ENCODE data around the gene SCO1.
A peak's percentile ranks its signal among the peaks of the same experiment; 100 is the strongest.
"Not testable (repeated sequence)": the region's sequence is repeated elsewhere in the genome, so short reads cannot be mapped to it uniquely, and the experiment has no call there.

Gene SCO1

DNA sequence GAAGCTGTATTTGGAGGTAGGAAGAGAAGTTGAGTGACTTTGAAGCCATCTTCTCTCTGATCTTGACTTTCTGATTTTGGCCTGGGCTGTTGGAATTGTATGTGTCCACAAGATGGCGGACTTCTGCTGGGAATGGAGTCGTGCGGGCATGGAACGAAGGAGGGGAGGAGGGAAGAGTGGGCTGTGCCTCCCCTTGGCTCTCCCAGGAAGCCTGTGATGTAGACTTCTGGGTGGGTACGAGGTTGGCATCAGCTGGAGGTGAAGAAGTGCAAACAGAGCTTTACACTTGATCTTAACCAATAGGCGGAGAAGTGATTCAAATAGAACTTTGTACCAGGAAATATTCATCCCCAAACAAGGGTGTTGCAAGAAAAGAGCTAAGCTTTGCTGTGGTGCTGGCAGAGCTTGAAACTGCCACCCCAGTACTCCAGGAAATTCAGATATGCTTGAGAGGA is 39.9 kb upstream of the SCO1 start:
- no peaks in the 10 kb centered on the region for H3K9me3 ChIP-seq (ENCODE audit: control insufficient read depth in 5 of 5, low read length in 5 of 5)
- H3K27ac ChIP-seq (ENCODE audit: low read depth, low read length) = no peak overlapping the region
- peaks cover 0 to 16% (median 8%) of the 10 kb centered on the region in 5 donors for H3K4me1 ChIP-seq (ENCODE audit: control insufficient read depth in 5 of 5, insufficient read depth in 5 of 5, low read length in 5 of 5)
- no peaks in the 10 kb centered on the region for H3K27me3 ChIP-seq (ENCODE audit: control insufficient read depth in 5 of 5, insufficient read depth in 4 of 5, low read length in 5 of 5)
- no peak overlapping the region for H3K9ac ChIP-seq (ENCODE audit: low read length in 5 of 5)
- no peaks in the 10 kb centered on the region for H3K36me3 ChIP-seq (ENCODE audit: control insufficient read depth in 5 of 5, insufficient read depth in 5 of 5, low read length in 5 of 5)
- H3K4me3 ChIP-seq (ENCODE audit: low read depth in 1 of 5, low read length in 5 of 5) = no peak overlapping the region

DNA sequence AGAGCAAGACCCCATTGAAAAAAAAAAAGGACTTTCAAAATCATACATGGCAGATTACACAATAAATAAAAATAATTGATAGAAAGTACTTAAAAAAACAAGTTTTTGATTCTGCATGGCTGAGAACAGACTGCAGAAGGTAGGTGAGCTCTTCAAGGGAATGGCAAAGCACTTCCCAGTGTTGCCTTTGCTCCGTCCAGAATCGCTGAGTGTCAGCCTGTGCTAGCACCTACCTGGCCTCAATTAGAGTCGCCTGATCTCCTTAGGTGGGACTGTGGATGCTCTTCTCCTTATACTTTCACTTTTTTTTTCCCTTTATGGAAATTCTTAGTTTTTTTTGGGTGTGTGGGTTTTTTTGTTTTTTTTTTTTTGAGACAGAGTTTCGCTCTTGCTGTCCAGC is 38.5 kb upstream of the SCO1 start:
- Histone ChIP-seq H3K9ac (ENCODE audit: low read length in 5 of 5) (no peak overlapping the region), H3K4me3 (ENCODE audit: low read depth in 1 of 5, low read length in 5 of 5) (no peak overlapping the region), H3K9me3 (ENCODE audit: control insufficient read depth in 5 of 5, low read length in 5 of 5) (no peaks in the 10 kb centered on the region), H3K27me3 (ENCODE audit: control insufficient read depth in 5 of 5, insufficient read depth in 4 of 5, low read length in 5 of 5) (no peaks in the 10 kb centered on the region), H3K4me1 (ENCODE audit: control insufficient read depth in 5 of 5, insufficient read depth in 5 of 5, low read length in 5 of 5) (peaks cover 0 to 18% (median 12%) of the 10 kb centered on the region in 5 donors), H3K36me3 (ENCODE audit: control insufficient read depth in 5 of 5, insufficient read depth in 5 of 5, low read length in 5 of 5) (no peaks in the 10 kb centered on the region), H3K27ac (ENCODE audit: low read depth, low read length) (no peak overlapping the region)

DNA sequence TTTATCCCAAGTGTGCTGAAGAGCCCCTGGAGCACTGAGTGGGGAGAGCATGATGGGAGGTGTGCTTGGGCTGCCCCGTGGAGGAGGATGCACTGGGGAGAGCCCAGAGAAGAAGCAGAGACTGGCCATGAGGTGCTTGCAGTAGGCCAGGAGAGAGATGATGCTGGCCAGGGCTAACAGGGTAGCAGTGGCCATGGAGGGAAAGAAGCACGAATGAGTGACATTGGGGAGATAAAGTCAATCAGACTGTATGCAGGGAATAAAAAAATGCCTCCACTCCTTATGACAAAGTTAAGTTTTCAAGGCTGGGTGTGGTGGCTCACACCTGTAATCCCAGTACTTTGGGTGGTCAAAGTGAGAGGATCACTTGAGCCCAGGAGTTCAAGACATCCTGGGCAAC is 37.9 kb upstream of the SCO1 start:
- Histone ChIP-seq H3K27ac (ENCODE audit: low read depth, low read length) (no peak overlapping the region), H3K4me3 (ENCODE audit: low read depth in 1 of 5, low read length in 5 of 5) (no peak overlapping the region), H3K9ac (ENCODE audit: low read length in 5 of 5) (no peak overlapping the region), H3K36me3 (ENCODE audit: control insufficient read depth in 5 of 5, insufficient read depth in 5 of 5, low read length in 5 of 5) (no peaks in the 10 kb centered on the region), H3K4me1 (ENCODE audit: control insufficient read depth in 5 of 5, insufficient read depth in 5 of 5, low read length in 5 of 5) (peaks cover 0 to 19% (median 16%) of the 10 kb centered on the region in 5 donors), H3K27me3 (ENCODE audit: control insufficient read depth in 5 of 5, insufficient read depth in 4 of 5, low read length in 5 of 5) (no peaks in the 10 kb centered on the region), H3K9me3 (ENCODE audit: control insufficient read depth in 5 of 5, low read length in 5 of 5) (no peaks in the 10 kb centered on the region)

DNA sequence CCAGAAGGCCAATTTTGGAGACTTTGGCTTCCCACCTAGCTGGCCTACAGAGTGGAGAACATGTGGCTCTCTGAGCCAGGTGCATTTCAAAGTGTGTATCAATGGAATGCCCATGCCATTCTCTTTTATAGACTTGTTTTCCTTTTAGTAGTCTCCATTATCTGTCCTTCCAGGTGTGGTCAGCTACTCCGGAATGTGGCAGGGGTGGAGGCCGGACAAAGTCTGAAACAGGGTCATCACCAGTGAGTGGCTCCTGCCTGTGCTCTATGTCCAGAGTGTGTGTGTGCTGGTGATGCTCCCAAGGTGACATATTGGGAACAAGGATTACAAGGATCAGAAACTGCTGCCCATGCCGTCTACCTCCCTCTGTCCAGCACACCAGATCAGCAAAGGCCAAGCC is 36.3 kb upstream of the SCO1 start:
- Histone ChIP-seq H3K4me3 (ENCODE audit: low read depth in 1 of 5, low read length in 5 of 5) (no peak overlapping the region), H3K27ac (ENCODE audit: low read depth, low read length) (no peak overlapping the region), H3K4me1 (ENCODE audit: control insufficient read depth in 5 of 5, insufficient read depth in 5 of 5, low read length in 5 of 5) (peaks cover 0 to 27% (median 22%) of the 10 kb centered on the region in 5 donors), H3K27me3 (ENCODE audit: control insufficient read depth in 5 of 5, insufficient read depth in 4 of 5, low read length in 5 of 5) (no peaks in the 10 kb centered on the region), H3K36me3 (ENCODE audit: control insufficient read depth in 5 of 5, insufficient read depth in 5 of 5, low read length in 5 of 5) (no peaks in the 10 kb centered on the region), H3K9ac (ENCODE audit: low read length in 5 of 5) (no peak overlapping the region), H3K9me3 (ENCODE audit: control insufficient read depth in 5 of 5, low read length in 5 of 5) (no peaks in the 10 kb centered on the region)

DNA sequence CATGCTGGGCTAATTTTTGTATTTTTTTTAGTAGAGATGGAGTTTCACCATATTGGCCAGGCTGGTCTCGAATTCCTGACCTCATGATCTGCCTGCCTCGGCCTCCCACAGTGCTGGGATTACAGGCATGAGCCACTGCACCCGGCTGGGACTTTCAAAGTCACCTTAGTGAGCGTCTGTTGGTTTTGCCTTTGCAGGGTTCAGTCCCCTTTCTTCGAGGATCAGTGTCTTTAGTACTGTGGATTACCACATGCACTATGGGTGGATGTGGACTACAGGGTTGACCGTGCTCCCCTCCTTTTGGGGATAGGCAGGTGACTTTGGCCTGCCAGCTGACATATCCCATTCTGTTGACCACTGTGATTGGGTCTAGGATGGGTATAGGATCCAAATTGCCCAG is 34.8 kb upstream of the SCO1 start:
- H3K36me3 ChIP-seq (ENCODE audit: control insufficient read depth in 5 of 5, insufficient read depth in 5 of 5, low read length in 5 of 5); H3K4me3 ChIP-seq (ENCODE audit: low read depth in 1 of 5, low read length in 5 of 5); H3K27me3 ChIP-seq (ENCODE audit: control insufficient read depth in 5 of 5, insufficient read depth in 4 of 5, low read length in 5 of 5); H3K27ac ChIP-seq (ENCODE audit: low read depth, low read length); H3K9ac ChIP-seq (ENCODE audit: low read length in 5 of 5); H3K9me3 ChIP-seq (ENCODE audit: control insufficient read depth in 5 of 5, low read length in 5 of 5): not testable (repeated sequence)
- peaks cover 0 to 20% (median 12%) of the 10 kb centered on the region in 5 donors for H3K4me1 ChIP-seq (ENCODE audit: control insufficient read depth in 5 of 5, insufficient read depth in 5 of 5, low read length in 5 of 5)

DNA sequence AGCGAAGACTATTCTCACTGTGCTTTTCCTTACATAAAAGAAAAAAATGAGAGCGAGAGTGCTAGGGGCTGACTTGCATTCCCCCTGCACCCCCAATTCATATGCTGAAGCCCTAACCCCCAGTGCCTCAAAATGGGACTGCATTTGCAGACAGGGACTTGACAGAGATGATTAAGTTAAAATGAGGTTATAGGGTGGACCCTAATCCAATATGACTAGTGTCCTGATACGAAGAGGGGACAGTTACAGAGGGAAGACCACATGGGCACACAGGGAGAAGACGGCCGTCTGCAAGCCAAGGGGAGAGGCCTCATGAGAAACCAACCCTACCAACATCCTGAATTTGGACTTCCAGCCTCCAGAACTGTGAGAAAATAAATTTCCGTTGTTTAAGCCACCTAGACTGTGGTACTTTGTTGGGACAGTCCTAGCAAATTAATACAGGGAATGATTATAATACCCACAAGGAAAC is 34.1 kb upstream of the SCO1 start:
- peak overlapping the region; percentile 92 for H3K27ac ChIP-seq (ENCODE audit: low read depth, low read length)
- peaks cover 0 to 11% (median 5%) of the 10 kb centered on the region in 5 donors for H3K36me3 ChIP-seq (ENCODE audit: control insufficient read depth in 5 of 5, insufficient read depth in 5 of 5, low read length in 5 of 5)
- H3K27me3 ChIP-seq (ENCODE audit: control insufficient read depth in 5 of 5, insufficient read depth in 4 of 5, low read length in 5 of 5) = no peaks in the 10 kb centered on the region
- H3K9ac ChIP-seq (ENCODE audit: low read length in 5 of 5) = no peak overlapping the region
- peaks cover 0 to 20% (median 11%) of the 10 kb centered on the region in 5 donors for H3K4me1 ChIP-seq (ENCODE audit: control insufficient read depth in 5 of 5, insufficient read depth in 5 of 5, low read length in 5 of 5)
- peak overlapping the region in 2 of 5 donors; percentile 49 to 79 for H3K4me3 ChIP-seq (ENCODE audit: low read depth in 1 of 5, low read length in 5 of 5)
- H3K9me3 ChIP-seq (ENCODE audit: control insufficient read depth in 5 of 5, low read length in 5 of 5) = no peaks in the 10 kb centered on the region

DNA sequence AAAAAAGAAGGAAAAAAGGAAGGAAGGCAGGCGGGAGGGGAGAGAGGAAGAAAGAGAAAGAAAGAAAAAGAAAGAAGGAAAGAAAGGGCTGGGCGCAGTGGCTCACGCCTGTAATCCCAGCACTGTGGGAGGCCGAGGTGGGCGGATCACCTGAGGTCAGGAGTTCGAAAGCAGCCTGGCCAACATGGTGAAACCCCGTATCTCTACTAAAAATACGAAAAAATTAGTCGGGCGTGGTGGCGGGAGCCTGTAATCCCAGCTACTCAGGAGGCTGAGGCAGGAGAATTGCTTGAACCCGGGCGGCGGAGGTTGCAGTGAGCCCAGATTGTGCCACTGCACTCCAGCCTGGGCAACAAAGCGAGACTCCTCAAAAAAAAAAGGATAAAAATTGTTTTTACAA is 32.9 kb upstream of the SCO1 start:
- Histone ChIP-seq H3K27ac (ENCODE audit: low read depth, low read length) (peak overlapping the region; percentile 92), H3K4me3 (ENCODE audit: low read depth in 1 of 5, low read length in 5 of 5) (peak overlapping the region; percentile 66 to 81 (median 76)), H3K4me1 (ENCODE audit: control insufficient read depth in 5 of 5, insufficient read depth in 5 of 5, low read length in 5 of 5) (peaks cover 0 to 20% (median 11%) of the 10 kb centered on the region in 5 donors)

DNA sequence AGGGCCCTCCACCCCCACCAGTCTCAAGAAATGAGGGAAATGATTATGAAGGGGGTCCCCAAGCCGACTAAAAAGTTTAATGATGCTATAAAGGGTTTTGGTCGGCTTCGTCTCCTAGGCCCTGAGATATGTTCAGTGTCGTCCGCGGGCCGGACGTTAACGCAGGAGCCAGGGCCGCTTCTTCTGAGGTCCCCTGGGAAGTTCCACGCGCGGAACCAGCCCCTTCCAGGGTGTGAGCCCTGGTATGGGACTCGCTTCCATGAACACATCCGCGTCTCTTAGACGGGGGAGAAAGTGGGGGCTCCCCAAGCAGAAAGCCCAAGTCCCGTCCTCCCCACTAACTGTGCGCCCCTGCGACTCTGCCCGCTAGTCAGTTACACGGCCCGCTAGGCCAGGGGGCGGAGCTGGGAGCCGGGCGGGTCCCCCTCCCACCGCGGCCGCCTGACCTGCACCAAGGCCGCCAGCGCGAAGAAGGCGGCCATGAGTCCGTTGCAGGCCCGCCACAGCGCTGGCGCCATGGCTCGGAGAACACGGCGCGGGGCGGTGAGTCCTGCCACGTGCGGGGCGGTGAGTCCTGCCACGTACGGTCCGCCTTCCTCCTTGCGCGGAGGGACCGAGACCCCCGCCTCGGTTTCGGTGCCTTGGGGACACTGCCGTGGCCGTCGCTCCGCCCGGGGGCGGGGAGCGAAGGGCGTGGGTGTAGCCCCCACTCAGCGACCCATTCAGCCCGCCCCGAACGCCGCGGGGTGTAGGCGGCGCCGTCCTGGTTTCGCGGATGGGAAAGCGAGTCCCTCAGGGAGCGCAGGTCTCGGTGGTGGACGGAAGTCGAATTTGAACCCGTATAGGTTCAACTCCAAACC is 32.2 kb upstream of the SCO1 start, which contains the start of gene TMEM220:
Gene TMEM220, minus strand, starts transcription at position 690 of the 860 bp plus-strand sequence. Its CDS starts 172 bp downstream, at position 518.
- peaks cover 0 to 20% (median 11%) of the 10 kb centered on the region in 5 donors for H3K4me1 ChIP-seq (ENCODE audit: control insufficient read depth in 5 of 5, insufficient read depth in 5 of 5, low read length in 5 of 5)
- H3K4me3 ChIP-seq (ENCODE audit: low read depth in 1 of 5, low read length in 5 of 5) = peak within 1 kb of the TSS; percentile 75 to 81 (median 76)
- H3K9ac ChIP-seq (ENCODE audit: low read length in 5 of 5) = peak within 1 kb of the TSS; percentile 57 to 89 (median 84)
- peak within 1 kb of the TSS; percentile 92 for H3K27ac ChIP-seq (ENCODE audit: low read depth, low read length)
- H3K36me3 ChIP-seq (ENCODE audit: control insufficient read depth in 5 of 5, insufficient read depth in 5 of 5, low read length in 5 of 5) = peaks cover 16 to 30% (median 22%) of the 10 kb centered on the region in 5 donors
- no peaks in the 10 kb centered on the region for H3K27me3 ChIP-seq (ENCODE audit: control insufficient read depth in 5 of 5, insufficient read depth in 4 of 5, low read length in 5 of 5)
- no peaks in the 10 kb centered on the region for H3K9me3 ChIP-seq (ENCODE audit: control insufficient read depth in 5 of 5, low read length in 5 of 5)

More for the DNA sequence above, 32.9 kb upstream of the SCO1 start:
- H3K27me3 ChIP-seq (ENCODE audit: control insufficient read depth in 5 of 5, insufficient read depth in 4 of 5, low read length in 5 of 5); H3K9me3 ChIP-seq (ENCODE audit: control insufficient read depth in 5 of 5, low read length in 5 of 5): not testable (repeated sequence)
- H3K36me3 ChIP-seq (ENCODE audit: control insufficient read depth in 5 of 5, insufficient read depth in 5 of 5, low read length in 5 of 5) = peaks cover 9 to 23% (median 15%) of the 10 kb centered on the region in 5 donors
- peak overlapping the region in 4 of 5 donors; percentile 75 to 89 (median 86) for H3K9ac ChIP-seq (ENCODE audit: low read length in 5 of 5)

DNA sequence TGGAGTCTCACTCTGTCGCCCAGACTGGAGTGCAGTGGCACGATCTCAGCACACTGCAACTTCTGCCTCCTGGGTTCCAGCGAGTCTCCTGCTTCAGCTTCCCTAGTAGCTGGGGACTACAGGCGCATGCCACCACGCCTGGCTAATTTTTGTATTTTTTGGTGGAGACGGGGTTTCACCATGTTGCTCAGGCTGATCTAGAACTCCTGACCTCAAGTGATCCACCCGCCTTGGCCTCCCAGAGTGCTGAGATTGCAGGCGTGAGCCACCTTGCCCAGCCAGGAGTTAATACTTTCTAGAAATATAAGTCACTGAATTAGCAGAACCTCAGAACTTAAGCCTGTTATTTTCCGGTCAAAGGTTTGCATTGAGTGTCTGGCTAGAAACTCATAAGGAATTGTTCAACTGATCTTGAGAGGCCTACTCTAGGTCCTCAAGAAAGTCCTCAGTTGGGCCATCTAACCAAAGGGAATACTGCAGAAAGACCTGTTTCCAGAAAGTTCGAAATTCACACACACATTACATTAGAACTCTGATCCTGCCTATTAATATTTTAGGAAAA is 31.1 kb upstream of the SCO1 start:
- Histone ChIP-seq H3K9ac (ENCODE audit: low read length in 5 of 5) (peak overlapping the region in 1 of 5 donors; percentile 89), H3K27me3 (ENCODE audit: control insufficient read depth in 5 of 5, insufficient read depth in 4 of 5, low read length in 5 of 5) (no peaks in the 10 kb centered on the region), H3K9me3 (ENCODE audit: control insufficient read depth in 5 of 5, low read length in 5 of 5) (no peaks in the 10 kb centered on the region), H3K4me1 (ENCODE audit: control insufficient read depth in 5 of 5, insufficient read depth in 5 of 5, low read length in 5 of 5) (peaks cover 0 to 20% (median 11%) of the 10 kb centered on the region in 5 donors), H3K27ac (ENCODE audit: low read depth, low read length) (peak overlapping the region; percentile 92), H3K36me3 (ENCODE audit: control insufficient read depth in 5 of 5, insufficient read depth in 5 of 5, low read length in 5 of 5) (peaks cover 22 to 36% (median 30%) of the 10 kb centered on the region in 5 donors), H3K4me3 (ENCODE audit: low read depth in 1 of 5, low read length in 5 of 5) (no peak overlapping the region)

DNA sequence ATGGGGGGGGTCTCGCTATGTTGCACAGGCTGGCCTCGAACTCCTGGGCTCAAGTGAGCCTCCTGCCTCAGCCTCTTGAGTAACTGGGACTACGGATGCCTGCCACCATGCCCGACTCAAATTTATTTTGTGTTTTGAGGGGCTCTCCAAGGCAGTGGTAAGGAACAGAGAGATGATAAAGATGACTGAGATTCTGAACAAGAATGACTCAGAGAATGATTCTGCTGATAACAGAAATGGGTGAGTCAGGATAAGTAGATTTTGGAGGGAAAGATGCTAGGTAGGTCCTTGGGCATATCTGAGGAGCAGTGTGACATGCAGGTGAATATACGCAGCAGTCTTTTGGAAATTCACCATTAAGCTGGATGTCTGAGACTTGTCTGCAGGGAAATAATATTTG is 29.9 kb upstream of the SCO1 start:
- H3K36me3 ChIP-seq (ENCODE audit: control insufficient read depth in 5 of 5, insufficient read depth in 5 of 5, low read length in 5 of 5) = peaks cover 25 to 48% (median 37%) of the 10 kb centered on the region in 5 donors
- no peaks in the 10 kb centered on the region for H3K27me3 ChIP-seq (ENCODE audit: control insufficient read depth in 5 of 5, insufficient read depth in 4 of 5, low read length in 5 of 5)
- no peak overlapping the region for H3K27ac ChIP-seq (ENCODE audit: low read depth, low read length)
- H3K9ac ChIP-seq (ENCODE audit: low read length in 5 of 5) = no peak overlapping the region
- peaks cover 0 to 20% (median 11%) of the 10 kb centered on the region in 5 donors for H3K4me1 ChIP-seq (ENCODE audit: control insufficient read depth in 5 of 5, insufficient read depth in 5 of 5, low read length in 5 of 5)
- H3K9me3 ChIP-seq (ENCODE audit: control insufficient read depth in 5 of 5, low read length in 5 of 5) = no peaks in the 10 kb centered on the region
- no peak overlapping the region for H3K4me3 ChIP-seq (ENCODE audit: low read depth in 1 of 5, low read length in 5 of 5)
